Measurements from ENCODE around the gene SNX27. TPM values are rescaled to one million over a fixed set of nuclear protein-coding genes. Genes with fewer than 3 reads are reported as not detected.
"Not testable (repeated sequence)": the region's sequence is repeated elsewhere in the genome, so short reads cannot be mapped to it uniquely, and the experiment has no call there.

SNX27 gene
- total and polyA plus RNA-seq, 2 donors (not counting 1 experiment from before 2014, with no cell fraction given): 29.5 to 38.1 TPM

DNA sequence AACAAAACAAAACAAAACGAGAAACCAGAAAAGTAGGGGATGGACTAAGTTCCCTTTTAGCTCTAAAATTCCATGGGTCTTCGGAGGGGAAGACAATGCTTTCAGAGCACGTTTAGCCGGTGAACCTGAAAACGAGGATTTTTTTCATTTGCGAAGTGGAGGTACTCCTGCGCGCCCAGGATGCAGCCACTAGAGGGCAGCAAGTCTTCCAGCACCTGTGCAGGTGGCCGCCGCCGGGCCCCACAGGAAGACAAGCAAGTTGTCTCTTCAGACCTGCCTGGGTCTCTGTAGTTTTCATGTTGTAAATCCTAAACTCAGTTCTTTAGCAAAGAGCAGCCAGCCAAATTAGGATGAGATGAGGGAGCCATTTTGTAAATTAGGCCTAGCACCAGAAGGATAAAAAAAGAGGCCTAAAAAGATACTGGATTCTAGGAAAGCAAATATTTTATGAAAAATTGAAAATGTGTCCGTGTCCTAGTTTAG, 17.7 kb upstream of the SNX27 start:
- Histone ChIP-seq H3K36me3 (ENCODE audit: control insufficient read depth, insufficient read depth, low read length) (no peaks in the 10 kb centered on the region), H2AFZ (ENCODE audit: low read length) (no peak overlapping the region), H3K4me1 (ENCODE audit: control insufficient read depth, extremely low read depth, insufficient read depth, low read length) (no peaks in the 10 kb centered on the region), H3K9ac (ENCODE audit: insufficient read depth, low read length) (no peak overlapping the region), H4K20me1 (ENCODE audit: control insufficient read depth, extremely low read depth, insufficient read depth, low read length) (no peaks in the 10 kb centered on the region), H3K9me3 (ENCODE audit: control insufficient read depth, insufficient read depth, low read depth, low read length) (no peaks in the 10 kb centered on the region), H3K4me2 (ENCODE audit: extremely low read depth, insufficient read depth, low read length) (no peak overlapping the region), H3K4me3 (replicated peaks in 1 of 4; ENCODE audit: control extremely low read depth in 1 of 4, insufficient read depth in 1 of 4, low read depth in 3 of 4, low read length in 4 of 4) (peak overlapping the region in 1 of 4 experiments; percentile 27), H3K27me3 (ENCODE audit: control insufficient read depth, insufficient read depth, low read length) (peaks cover 4% of the 10 kb centered on the region), H3K27ac (ENCODE audit: insufficient read depth, low read length) (no peak overlapping the region), H3K79me2 (ENCODE audit: control insufficient read depth, insufficient read depth, low read length) (no peaks in the 10 kb centered on the region)
- TF ChIP-seq, protein P1, sequence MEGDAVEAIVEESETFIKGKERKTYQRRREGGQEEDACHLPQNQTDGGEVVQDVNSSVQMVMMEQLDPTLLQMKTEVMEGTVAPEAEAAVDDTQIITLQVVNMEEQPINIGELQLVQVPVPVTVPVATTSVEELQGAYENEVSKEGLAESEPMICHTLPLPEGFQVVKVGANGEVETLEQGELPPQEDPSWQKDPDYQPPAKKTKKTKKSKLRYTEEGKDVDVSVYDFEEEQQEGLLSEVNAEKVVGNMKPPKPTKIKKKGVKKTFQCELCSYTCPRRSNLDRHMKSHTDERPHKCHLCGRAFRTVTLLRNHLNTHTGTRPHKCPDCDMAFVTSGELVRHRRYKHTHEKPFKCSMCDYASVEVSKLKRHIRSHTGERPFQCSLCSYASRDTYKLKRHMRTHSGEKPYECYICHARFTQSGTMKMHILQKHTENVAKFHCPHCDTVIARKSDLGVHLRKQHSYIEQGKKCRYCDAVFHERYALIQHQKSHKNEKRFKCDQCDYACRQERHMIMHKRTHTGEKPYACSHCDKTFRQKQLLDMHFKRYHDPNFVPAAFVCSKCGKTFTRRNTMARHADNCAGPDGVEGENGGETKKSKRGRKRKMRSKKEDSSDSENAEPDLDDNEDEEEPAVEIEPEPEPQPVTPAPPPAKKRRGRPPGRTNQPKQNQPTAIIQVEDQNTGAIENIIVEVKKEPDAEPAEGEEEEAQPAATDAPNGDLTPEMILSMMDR (conservative IDR thresholded peaks at IDR 0.05 in 1 of 2, IDR thresholded peaks at IDR 0.05 in 1 of 2; ENCODE audit: low read depth in 1 of 2, low read length in 2 of 2): peak; percentile 88 to 92
- TF ChIP-seq EZH2 (IDR thresholded peaks at IDR 0.05; ENCODE audit: low read length, missing control alignments): no peak
- peak; percentile 38 to 47 for DNase-seq (ENCODE audit: low read depth in 2 of 2)

DNA sequence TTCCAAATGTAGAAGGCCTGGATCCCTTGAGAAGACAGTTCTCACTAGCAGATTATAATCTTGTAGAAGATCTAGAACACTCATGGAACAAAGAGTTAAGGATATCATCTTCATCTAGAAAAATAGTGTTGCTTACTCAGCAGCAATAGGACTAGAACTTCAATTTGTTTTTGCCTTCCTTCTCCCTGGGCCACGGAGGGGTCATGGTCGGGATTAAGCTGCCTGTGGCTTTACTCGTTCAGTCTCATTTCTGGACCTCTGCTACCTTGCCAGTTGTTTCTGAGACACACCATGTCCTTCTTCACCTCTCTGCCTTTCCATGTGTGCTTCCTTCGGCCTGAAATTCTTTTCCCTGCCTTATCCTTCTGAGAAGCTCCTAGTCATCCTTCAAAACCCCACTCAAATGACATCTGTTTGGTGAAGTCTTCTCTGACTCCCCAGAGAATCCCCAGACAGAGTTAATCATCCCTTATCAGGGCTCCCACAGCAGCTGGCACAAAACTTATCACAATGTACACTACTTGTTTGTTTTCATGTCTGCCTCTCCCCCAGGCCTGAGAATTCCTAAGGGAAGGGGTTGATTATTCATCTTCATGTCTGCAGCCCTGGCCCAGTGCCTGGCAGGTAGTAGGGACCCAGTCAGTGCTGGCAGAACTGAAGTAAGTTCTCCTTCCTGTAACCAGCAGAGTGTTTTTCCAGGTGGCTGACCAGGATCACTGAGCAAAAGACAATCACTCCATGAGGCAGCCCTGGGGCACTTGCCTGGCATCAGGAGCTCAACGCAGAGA, 15.5 kb upstream of the SNX27 start:
- Histone ChIP-seq H3K36me3 (ENCODE audit: control insufficient read depth, insufficient read depth, low read length) (no peaks in the 10 kb centered on the region), H4K20me1 (ENCODE audit: control insufficient read depth, extremely low read depth, insufficient read depth, low read length) (no peaks in the 10 kb centered on the region), H2AFZ (ENCODE audit: low read length) (no peak overlapping the region), H3K4me2 (ENCODE audit: extremely low read depth, insufficient read depth, low read length) (no peak overlapping the region), H3K4me1 (ENCODE audit: control insufficient read depth, extremely low read depth, insufficient read depth, low read length) (no peaks in the 10 kb centered on the region), H3K4me3 (replicated peaks in 1 of 4; ENCODE audit: control extremely low read depth in 1 of 4, insufficient read depth in 1 of 4, low read depth in 3 of 4, low read length in 4 of 4) (no peak overlapping the region), H3K27ac (ENCODE audit: insufficient read depth, low read length) (no peak overlapping the region), H3K9me3 (ENCODE audit: control insufficient read depth, insufficient read depth, low read depth, low read length) (no peaks in the 10 kb centered on the region), H3K27me3 (ENCODE audit: control insufficient read depth, insufficient read depth, low read length) (peaks cover 4% of the 10 kb centered on the region), H3K79me2 (ENCODE audit: control insufficient read depth, insufficient read depth, low read length) (no peaks in the 10 kb centered on the region), H3K9ac (ENCODE audit: insufficient read depth, low read length) (no peak overlapping the region)
- peak in 1 of 2 donors; percentile 77 for DNase-seq (ENCODE audit: low read depth in 2 of 2)
- TF ChIP-seq EZH2 (IDR thresholded peaks at IDR 0.05; ENCODE audit: low read length, missing control alignments): no peak
- TF ChIP-seq, protein P1 (conservative IDR thresholded peaks at IDR 0.05 in 1 of 2, IDR thresholded peaks at IDR 0.05 in 1 of 2; ENCODE audit: low read depth in 1 of 2, low read length in 2 of 2): no peak

DNA sequence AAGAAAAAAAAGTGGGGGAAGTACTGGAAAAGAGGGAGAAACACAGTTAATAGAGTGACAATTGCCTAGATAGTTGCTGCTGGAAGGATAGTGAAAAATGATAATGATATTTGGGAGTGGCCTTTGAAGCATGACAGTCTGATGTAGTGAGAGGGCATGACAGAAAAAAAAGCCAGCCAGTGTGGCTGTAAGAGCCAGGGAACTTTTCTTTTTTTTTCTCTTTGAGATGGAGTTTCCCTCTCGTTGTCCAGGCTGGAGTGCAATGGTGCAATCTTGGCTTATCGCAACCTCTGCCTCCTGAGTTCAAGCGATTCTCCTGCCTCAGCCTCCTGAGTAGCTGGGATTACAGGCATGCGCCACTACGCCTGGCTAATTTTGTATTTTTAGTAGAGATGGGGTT, 9.3 kb upstream of the SNX27 start:
- H3K36me3 ChIP-seq (ENCODE audit: control insufficient read depth, insufficient read depth, low read length); H3K9ac ChIP-seq (ENCODE audit: insufficient read depth, low read length); H3K4me2 ChIP-seq (ENCODE audit: extremely low read depth, insufficient read depth, low read length); H3K27ac ChIP-seq (ENCODE audit: insufficient read depth, low read length); H4K20me1 ChIP-seq (ENCODE audit: control insufficient read depth, extremely low read depth, insufficient read depth, low read length); DNase-seq (ENCODE audit: low read depth in 2 of 2); H3K79me2 ChIP-seq (ENCODE audit: control insufficient read depth, insufficient read depth, low read length); H3K9me3 ChIP-seq (ENCODE audit: control insufficient read depth, insufficient read depth, low read depth, low read length); H3K4me1 ChIP-seq (ENCODE audit: control insufficient read depth, extremely low read depth, insufficient read depth, low read length); H3K27me3 ChIP-seq (ENCODE audit: control insufficient read depth, insufficient read depth, low read length); H3K4me3 ChIP-seq (replicated peaks in 1 of 4; ENCODE audit: control extremely low read depth in 1 of 4, insufficient read depth in 1 of 4, low read depth in 3 of 4, low read length in 4 of 4); H2AFZ ChIP-seq (ENCODE audit: low read length): not testable (repeated sequence)

Measured in fibroblast of lung (primary cell).